PC-3 (cell line): ENCODE results near the gene SOX12.

Experiments
- CTCF ChIP-seq: fragments of 300-600 bp; sonication (generic); conservative IDR thresholded peaks from 2 replicates; pipeline ENCODE4 v1.5.1; 2017; ENCODE audit warnings: antibody characterized with exemption, low read depth, mild to moderate bottlenecking, low read length
- EZH2phosphoT487 ChIP-seq: fragments of 300-600 bp; sonication (generic); IDR thresholded peaks from 2 replicates; pipeline ENCODE4 v1.6.1; 2018; ENCODE audit warnings: mild to moderate bottlenecking, antibody characterized with exemption, low read length, borderline replicate concordance

GRCh38 chr20:316316-317068 lies 8.9 kb upstream of the SOX12 start:
- TF ChIP-seq CTCF = no peak
- TF ChIP-seq EZH2phosphoT487 = no peak
